ENCODE data around the gene KLC1.

The KLC1 gene

GRCh38 chr14:103721334-103722120 lies 92.5 kb downstream of the KLC1 start:
- TF ChIP-seq, protein P1, sequence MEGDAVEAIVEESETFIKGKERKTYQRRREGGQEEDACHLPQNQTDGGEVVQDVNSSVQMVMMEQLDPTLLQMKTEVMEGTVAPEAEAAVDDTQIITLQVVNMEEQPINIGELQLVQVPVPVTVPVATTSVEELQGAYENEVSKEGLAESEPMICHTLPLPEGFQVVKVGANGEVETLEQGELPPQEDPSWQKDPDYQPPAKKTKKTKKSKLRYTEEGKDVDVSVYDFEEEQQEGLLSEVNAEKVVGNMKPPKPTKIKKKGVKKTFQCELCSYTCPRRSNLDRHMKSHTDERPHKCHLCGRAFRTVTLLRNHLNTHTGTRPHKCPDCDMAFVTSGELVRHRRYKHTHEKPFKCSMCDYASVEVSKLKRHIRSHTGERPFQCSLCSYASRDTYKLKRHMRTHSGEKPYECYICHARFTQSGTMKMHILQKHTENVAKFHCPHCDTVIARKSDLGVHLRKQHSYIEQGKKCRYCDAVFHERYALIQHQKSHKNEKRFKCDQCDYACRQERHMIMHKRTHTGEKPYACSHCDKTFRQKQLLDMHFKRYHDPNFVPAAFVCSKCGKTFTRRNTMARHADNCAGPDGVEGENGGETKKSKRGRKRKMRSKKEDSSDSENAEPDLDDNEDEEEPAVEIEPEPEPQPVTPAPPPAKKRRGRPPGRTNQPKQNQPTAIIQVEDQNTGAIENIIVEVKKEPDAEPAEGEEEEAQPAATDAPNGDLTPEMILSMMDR (IDR thresholded peaks at IDR 0.05; ENCODE audit: borderline replicate concordance, control extremely low read depth, extremely low read depth, insufficient read depth, missing control alignments): no peak
- in situ Hi-C loops (cut with MboI; ENCODE audit: low sequenced_read_pairs, unreplicated experiment): no loop called here
- DNase-seq (ENCODE audit: low spot score): no peak

GRCh38 chr14:103723748-103724081 lies 94.7 kb downstream of the KLC1 start:
- in situ Hi-C loops (cut with MboI; ENCODE audit: low sequenced_read_pairs, unreplicated experiment): no loop called here
- no peak for DNase-seq (ENCODE audit: low spot score)
- TF ChIP-seq, protein P1 (IDR thresholded peaks at IDR 0.05; ENCODE audit: borderline replicate concordance, control extremely low read depth, extremely low read depth, insufficient read depth, missing control alignments): no peak

- in situ Hi-C loops (cut with MboI; ENCODE audit: low sequenced_read_pairs, unreplicated experiment): no loop called here
- TF ChIP-seq, protein P1 (IDR thresholded peaks at IDR 0.05; ENCODE audit: borderline replicate concordance, control extremely low read depth, extremely low read depth, insufficient read depth, missing control alignments): no peak
- DNase-seq (ENCODE audit: low spot score): no peak
These were observed 95.1 kb downstream of the KLC1 start for GRCh38 chr14:103724116-103724515.

DNA sequence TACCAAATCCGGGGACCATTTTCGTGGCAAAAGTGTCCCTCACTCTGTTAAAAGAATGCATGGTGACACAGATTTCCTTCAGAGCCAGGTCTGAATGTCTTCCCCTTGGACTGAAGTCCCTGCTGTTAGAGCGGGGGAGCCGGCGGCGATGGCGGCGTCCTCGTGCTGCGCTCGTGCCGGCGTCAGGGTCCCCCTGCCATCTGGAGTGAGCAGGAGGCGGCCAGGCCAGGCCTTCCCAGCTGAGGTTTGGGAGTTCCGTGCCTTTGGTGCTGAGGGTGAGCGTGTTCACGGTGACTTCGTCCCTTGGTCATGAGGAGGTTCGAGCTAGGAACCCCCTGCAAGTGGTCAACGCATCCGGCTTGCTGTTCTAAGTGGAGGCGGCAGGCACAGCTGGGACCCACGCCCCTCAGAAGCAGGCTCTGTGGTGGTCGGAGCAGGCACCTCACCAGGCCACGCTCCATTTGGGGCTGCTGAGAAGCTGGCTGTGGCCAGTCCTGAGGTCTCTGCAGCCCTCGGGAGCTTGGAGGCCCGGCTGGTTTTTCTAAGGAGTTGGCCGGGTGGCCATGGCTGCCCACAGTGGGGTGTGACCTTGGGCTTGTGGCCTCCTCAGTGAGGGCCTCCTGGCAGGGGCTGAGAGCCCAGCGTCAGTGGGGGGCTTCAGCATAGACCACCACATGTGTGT lies 96.1 kb downstream of the KLC1 start:
- in situ Hi-C loops (cut with MboI; ENCODE audit: low sequenced_read_pairs, unreplicated experiment): no loop called here
- no peak for DNase-seq (ENCODE audit: low spot score)
- TF ChIP-seq, protein P1 (IDR thresholded peaks at IDR 0.05; ENCODE audit: borderline replicate concordance, control extremely low read depth, extremely low read depth, insufficient read depth, missing control alignments): no peak

DNA sequence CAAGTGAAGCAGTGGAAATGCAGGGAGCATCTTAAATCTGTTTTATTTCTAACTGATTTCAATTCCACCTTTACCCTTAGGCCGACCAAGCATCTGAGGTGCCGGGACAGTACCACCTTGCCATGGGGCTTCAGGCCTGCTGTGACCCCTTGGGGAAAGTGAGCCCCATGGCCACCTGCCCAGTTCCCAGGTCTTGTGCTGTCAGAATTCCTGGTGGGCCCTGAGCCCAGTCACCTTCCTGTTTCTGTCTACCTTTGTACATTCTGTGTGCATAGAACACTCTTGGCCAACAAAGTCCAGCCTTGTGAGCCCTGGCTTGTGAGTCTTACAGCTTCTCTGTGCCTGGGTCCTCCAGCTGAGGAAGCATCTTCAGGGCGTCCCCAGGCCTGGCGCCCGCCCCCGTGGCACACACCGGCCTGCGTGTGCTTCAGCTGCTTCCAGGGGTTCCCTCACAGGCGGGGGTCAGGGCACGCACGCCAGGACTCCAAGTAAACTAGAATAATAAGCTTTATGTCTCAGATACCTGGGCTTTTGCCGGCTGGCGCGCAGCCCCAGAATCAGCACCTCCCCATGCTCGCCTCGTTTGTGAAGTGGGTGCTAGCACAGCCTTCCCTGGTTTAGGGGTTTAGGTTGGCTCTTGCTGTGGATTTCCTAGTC lies 96.9 kb downstream of the KLC1 start:
- in situ Hi-C loops (cut with MboI; ENCODE audit: low sequenced_read_pairs, unreplicated experiment): no loop called here
- DNase-seq (ENCODE audit: low spot score): no peak
- TF ChIP-seq, protein P1 (IDR thresholded peaks at IDR 0.05; ENCODE audit: borderline replicate concordance, control extremely low read depth, extremely low read depth, insufficient read depth, missing control alignments): no peak

DNA sequence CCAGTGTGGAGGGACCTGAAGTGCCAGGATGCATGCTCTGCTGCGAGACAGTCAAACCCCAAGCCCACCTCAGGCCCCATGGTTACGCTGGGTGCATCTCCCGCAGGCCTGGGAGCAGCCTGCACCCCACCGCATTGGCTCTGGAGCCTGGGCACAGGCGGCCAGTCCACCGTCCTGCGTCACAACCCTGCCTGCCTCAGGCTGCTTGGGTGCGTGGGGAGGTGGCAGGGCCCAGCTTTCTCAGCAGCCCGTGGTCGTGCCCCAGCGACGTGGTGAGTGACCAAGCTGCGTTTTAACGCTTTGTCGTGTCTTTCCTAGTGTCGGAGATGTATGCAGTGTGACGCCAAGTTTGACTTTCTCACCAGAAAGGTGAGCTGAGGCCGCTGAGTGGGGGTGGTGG lies 97.5 kb downstream of the KLC1 start:
- no peak for DNase-seq (ENCODE audit: low spot score)
- in situ Hi-C loops (cut with MboI; ENCODE audit: low sequenced_read_pairs, unreplicated experiment): no loop called here
- TF ChIP-seq, protein P1 (IDR thresholded peaks at IDR 0.05; ENCODE audit: borderline replicate concordance, control extremely low read depth, extremely low read depth, insufficient read depth, missing control alignments): no peak
